SU-DHL-6 (cell line): ENCODE results near the gene IPCEF1.

Source experiments
- H2AFZ ChIP-seq: fragments of 200-600 bp; sonication (generic); 2 replicates; pipeline ENCODE4 v1.6.1; 2014; ENCODE audit warnings: low read depth, mild to moderate bottlenecking, moderate library complexity, mixed read lengths, antibody characterized with exemption, low read length; ENCODE audit not compliant: severe bottlenecking
- H3F3A ChIP-seq: fragments of 200-600 bp; shearing (Covaris generic); 2 replicates; pipeline ENCODE4 v1.6.0; 2016; ENCODE audit warnings: antibody characterized with exemption, mild to moderate bottlenecking; ENCODE audit not compliant: insufficient read depth
- H3K27ac ChIP-seq: fragments of 200-600 bp; sonication (generic); 2 replicates; pipeline ENCODE4 v1.5.1; 2016; ENCODE audit warnings: low read depth, mild to moderate bottlenecking, low read length, moderate library complexity, mixed read lengths
- H3K27me3 ChIP-seq: fragments of 200-600 bp; sonication (generic), shearing (Covaris generic); 2 replicates; pipeline ENCODE4 v1.6.0; 2014; ENCODE audit warnings: mild to moderate bottlenecking, low read length
- H3K36me3 ChIP-seq: fragments of 200-600 bp; sonication (generic); 2 replicates; pipeline ENCODE4 v1.6.1; 2014; ENCODE audit warnings: mild to moderate bottlenecking, low read length, mixed read lengths
- H3K4me2 ChIP-seq: fragments of 300-600, 200-600 bp; shearing (Covaris generic), sonication (generic); 2 replicates; pipeline ENCODE4 v1.6.0; 2014; ENCODE audit warnings: low read length, low read depth, mild to moderate bottlenecking; ENCODE audit not compliant: poor library complexity, severe bottlenecking
- H3K4me3 ChIP-seq: fragments of 200-600 bp; sonication (generic); 2 replicates; pipeline ENCODE4 v1.5.1; 2014; ENCODE audit warnings: antibody characterized with exemption, low read length, mild to moderate bottlenecking, mixed read lengths; ENCODE audit not compliant: insufficient read depth, poor library complexity, severe bottlenecking
- H3K79me2 ChIP-seq: fragments of 200-600 bp; sonication (generic); 2 replicates; pipeline ENCODE4 v1.6.1; 2014; ENCODE audit warnings: mild to moderate bottlenecking, low read length, moderate library complexity; ENCODE audit not compliant: insufficient read depth
- H3K9ac ChIP-seq: fragments of 200-600 bp; sonication (generic); 2 replicates; pipeline ENCODE4 v1.7.0; 2014; ENCODE audit warnings: mild to moderate bottlenecking, low read length
- H3K9me2 ChIP-seq: fragments of 200-600 bp; sonication (generic); replicated peaks from 2 replicates; pipeline ENCODE4 v1.6.1; 2014; ENCODE audit warnings: low read length; ENCODE audit not compliant: insufficient read depth
- H3K9me3 ChIP-seq: fragments of 200-600 bp; sonication (generic); 2 replicates; pipeline ENCODE4 v1.6.1; 2014; ENCODE audit warnings: low read length, mixed read lengths; ENCODE audit not compliant: insufficient read depth
- H4K20me1 ChIP-seq: fragments of 200-600 bp; sonication (generic); 2 replicates; pipeline ENCODE4 v1.6.1; 2014; ENCODE audit warnings: low read depth, mild to moderate bottlenecking, antibody characterized with exemption, low read length, moderate library complexity, mixed read lengths
- EZH2phosphoT487 ChIP-seq: fragments of 200-600 bp; sonication (generic), shearing (Covaris generic); conservative IDR thresholded peaks from 2 replicates; pipeline ENCODE4 v1.6.1; 2018; ENCODE audit warnings: mild to moderate bottlenecking, antibody characterized with exemption, low read length, moderate library complexity, mixed read lengths
- TF ChIP-seq, protein P1 (sequence below): fragments of 200-600 bp; sonication (generic); IDR thresholded peaks from one replicate; pipeline ENCODE4 v1.5.1; 2017; ENCODE audit warnings: antibody characterized with exemption, mild to moderate bottlenecking, low read length, moderate library complexity; ENCODE audit not compliant: insufficient read depth, poor library complexity, severe bottlenecking

Gene IPCEF1

DNA sequence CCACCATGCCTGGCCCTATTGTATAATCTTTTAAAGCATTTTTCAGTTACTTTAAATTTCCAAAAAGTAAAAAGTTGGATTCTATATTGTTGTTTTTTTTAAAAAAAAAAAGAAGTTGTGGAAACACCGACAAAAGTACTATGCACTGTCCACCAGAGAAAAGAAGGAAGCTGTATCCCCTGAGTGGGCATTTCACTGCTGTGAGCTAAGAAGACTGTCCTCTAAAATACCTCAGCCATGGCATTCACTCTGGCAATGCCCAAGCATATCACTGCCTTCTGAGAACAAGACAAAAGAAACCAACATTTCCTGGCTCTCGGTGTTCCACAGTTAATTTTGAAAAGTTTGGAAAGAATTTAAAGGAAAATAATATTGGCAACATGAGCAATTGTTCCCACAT, 117.8 kb downstream of the IPCEF1 start:
- Histone ChIP-seq H3K79me2 (no peaks in the 10 kb centered on the region), H2AFZ (no peak overlapping the region), H3F3A (no peaks in the 10 kb centered on the region), H3K4me3 (no peak overlapping the region), H3K4me2 (no peak overlapping the region), H3K27me3 (no peaks in the 10 kb centered on the region), H3K27ac (no peak overlapping the region), H3K9me3 (no peaks in the 10 kb centered on the region), H3K9ac (no peak overlapping the region), H3K36me3 (no peaks in the 10 kb centered on the region), H3K9me2 (no peaks in the 10 kb centered on the region), H4K20me1 (no peaks in the 10 kb centered on the region)
- TF ChIP-seq, protein P1, sequence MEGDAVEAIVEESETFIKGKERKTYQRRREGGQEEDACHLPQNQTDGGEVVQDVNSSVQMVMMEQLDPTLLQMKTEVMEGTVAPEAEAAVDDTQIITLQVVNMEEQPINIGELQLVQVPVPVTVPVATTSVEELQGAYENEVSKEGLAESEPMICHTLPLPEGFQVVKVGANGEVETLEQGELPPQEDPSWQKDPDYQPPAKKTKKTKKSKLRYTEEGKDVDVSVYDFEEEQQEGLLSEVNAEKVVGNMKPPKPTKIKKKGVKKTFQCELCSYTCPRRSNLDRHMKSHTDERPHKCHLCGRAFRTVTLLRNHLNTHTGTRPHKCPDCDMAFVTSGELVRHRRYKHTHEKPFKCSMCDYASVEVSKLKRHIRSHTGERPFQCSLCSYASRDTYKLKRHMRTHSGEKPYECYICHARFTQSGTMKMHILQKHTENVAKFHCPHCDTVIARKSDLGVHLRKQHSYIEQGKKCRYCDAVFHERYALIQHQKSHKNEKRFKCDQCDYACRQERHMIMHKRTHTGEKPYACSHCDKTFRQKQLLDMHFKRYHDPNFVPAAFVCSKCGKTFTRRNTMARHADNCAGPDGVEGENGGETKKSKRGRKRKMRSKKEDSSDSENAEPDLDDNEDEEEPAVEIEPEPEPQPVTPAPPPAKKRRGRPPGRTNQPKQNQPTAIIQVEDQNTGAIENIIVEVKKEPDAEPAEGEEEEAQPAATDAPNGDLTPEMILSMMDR: no peak
- no peak for TF ChIP-seq EZH2phosphoT487

DNA sequence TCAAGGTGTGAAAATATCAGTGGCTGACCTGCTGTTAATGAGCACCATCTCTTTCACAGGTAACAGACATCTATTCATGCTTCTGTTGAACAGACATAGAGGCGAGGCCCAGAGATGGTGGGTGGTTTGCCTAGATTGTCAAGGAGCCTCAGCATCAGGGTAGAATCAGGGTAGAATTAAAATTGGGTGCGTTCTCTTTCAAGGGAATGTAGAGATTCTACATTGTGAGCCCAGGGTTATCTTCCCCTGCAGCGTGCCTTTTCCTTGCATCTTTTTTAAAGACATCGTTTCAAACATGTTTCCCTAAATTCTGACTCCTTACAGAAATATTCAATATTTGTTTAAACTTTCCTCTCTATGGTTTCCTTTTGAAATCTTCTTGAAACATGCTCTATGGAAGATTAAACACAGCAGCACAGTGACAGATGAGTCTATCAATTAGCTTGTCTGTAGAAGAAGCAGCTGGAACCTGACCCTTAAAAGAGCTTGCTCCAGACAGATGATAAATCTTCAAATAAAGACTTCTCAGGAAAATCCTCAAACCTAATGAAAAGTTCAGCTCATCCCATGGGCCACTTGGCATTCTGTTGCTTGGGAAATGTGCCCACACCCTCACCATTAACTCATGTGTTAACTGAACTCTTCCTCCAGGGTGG, 119.8 kb downstream of the IPCEF1 start:
- H3K36me3 ChIP-seq: no peaks in the 10 kb centered on the region
- no peaks in the 10 kb centered on the region for H4K20me1 ChIP-seq
- no peaks in the 10 kb centered on the region for H3F3A ChIP-seq
- no peaks in the 10 kb centered on the region for H3K79me2 ChIP-seq
- no peaks in the 10 kb centered on the region for H3K9me3 ChIP-seq
- no peaks in the 10 kb centered on the region for H3K27me3 ChIP-seq
- H2AFZ ChIP-seq: no peak overlapping the region
- TF ChIP-seq, protein P1: no peak
- no peak for TF ChIP-seq EZH2phosphoT487
- no peak overlapping the region for H3K4me2 ChIP-seq
- no peak overlapping the region for H3K4me3 ChIP-seq
- H3K27ac ChIP-seq: no peak overlapping the region
- no peaks in the 10 kb centered on the region for H3K9me2 ChIP-seq
- no peak overlapping the region for H3K9ac ChIP-seq

DNA sequence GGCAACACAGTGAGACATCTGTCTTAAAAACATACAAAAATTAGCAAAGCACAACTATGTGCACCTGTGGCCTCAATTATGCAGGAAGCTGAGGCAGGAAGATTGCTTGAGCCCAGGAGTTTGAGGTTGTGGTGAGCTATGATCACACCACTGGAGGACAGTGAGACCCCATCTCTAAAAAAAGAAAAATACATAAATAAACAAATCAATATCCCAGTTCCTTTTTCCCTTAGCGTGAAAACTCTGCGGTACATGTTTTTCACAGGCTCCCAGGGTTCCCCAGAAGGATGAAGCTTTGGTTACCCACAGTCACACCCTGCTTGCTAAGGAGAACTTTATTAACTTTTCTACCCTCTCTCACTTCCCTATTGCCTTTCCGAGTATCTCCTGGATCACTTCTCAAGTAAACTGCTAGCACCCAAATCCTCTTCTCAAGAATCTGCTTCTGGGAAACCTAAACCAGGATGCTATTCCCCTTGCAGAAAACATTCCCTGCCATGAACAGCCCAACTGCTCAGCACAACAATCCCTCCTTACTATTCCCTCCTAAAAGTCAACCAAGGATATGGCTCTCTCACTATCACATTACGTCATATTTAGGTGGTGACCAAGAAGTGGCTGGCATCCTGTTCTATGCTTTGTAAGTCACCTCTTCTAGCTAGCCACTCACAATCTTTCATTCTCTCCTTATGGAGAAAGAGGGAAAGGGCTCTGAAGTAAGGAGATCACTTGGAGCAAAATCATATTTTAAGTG, 122.4 kb downstream of the IPCEF1 start:
- no peak for TF ChIP-seq EZH2phosphoT487
- TF ChIP-seq, protein P1: no peak
- Histone ChIP-seq H3K27ac (no peak overlapping the region), H3K4me2 (no peak overlapping the region)

More for the DNA sequence above, 122.4 kb downstream of the IPCEF1 start:
- Histone ChIP-seq H3K9me2 (no peaks in the 10 kb centered on the region), H4K20me1 (no peaks in the 10 kb centered on the region), H3K9ac (no peak overlapping the region), H3K4me3 (no peak overlapping the region), H3F3A (no peaks in the 10 kb centered on the region), H3K36me3 (no peaks in the 10 kb centered on the region), H2AFZ (no peak overlapping the region), H3K79me2 (no peaks in the 10 kb centered on the region), H3K9me3 (no peaks in the 10 kb centered on the region), H3K27me3 (no peaks in the 10 kb centered on the region)
